CD4-positive, alpha-beta memory T cell (primary cell): ENCODE data around the gene ZNF506. TPM values are rescaled to one million over a fixed set of nuclear protein-coding genes. Genes with fewer than 3 reads are reported as not detected.
"Not testable (repeated sequence)": the region's sequence is repeated elsewhere in the genome, so short reads cannot be mapped to it uniquely, and the experiment has no call there.

Experiments used
- CTCF ChIA-PET: fragments of 350-600 bp; sonication (Branson Sonifier 250); formaldehyde crosslinking; loops from one replicate; lab custom pipeline; 2021; ENCODE audit warnings: inconsistent platforms; ENCODE audit not compliant: partially characterized antibody; lab: Charles Lee
- POLR2A ChIA-PET: fragments of 350-600 bp; sonication (Branson Sonifier 250); formaldehyde crosslinking; loops from one replicate; lab custom pipeline; 2021; ENCODE audit not compliant: partially characterized antibody; lab: Charles Lee
- DNase-seq, 5 donors: peaks; one replicate each; pipeline versions ENCODE4 v3.0.0 to v3.0.0-alpha.2; 2020 to 2022; ENCODE audit warnings: mixed read lengths in 1 of 5
- H3K27ac ChIP-seq: one replicate; pipeline ENCODE4 v1.7.0; 2013; ENCODE audit warnings: low read depth, low read length
- H3K27me3 ChIP-seq: 2 replicates; pipeline ENCODE4 v1.7.0; 2013; ENCODE audit warnings: mild to moderate bottlenecking, low read length, moderate library complexity; ENCODE audit not compliant: insufficient read depth
- H3K36me3 ChIP-seq: 2 replicates; pipeline ENCODE4 v1.7.0; 2013; ENCODE audit warnings: mild to moderate bottlenecking, low read length, moderate library complexity; ENCODE audit not compliant: insufficient read depth
- H3K4me1 ChIP-seq: 2 replicates; pipeline ENCODE4 v1.7.0; 2013; ENCODE audit warnings: mild to moderate bottlenecking, low read length, moderate library complexity; ENCODE audit not compliant: insufficient read depth
- H3K4me3 ChIP-seq, 2 donors: one replicate each; pipeline ENCODE4 v1.7.0; 2013; ENCODE audit warnings: low read length in 2 of 2, mild to moderate bottlenecking in 1 of 2
- H3K9me3 ChIP-seq, 2 donors: one replicate each; pipeline ENCODE4 v1.7.0; 2013; ENCODE audit warnings: low read length in 2 of 2, control low read depth in 1 of 2; ENCODE audit not compliant: control insufficient read depth in 1 of 2
- H3K27ac Mint-ChIP-seq, 7 donors: one replicate each; pipeline ENCODE4 v1.8.0; 2020 to 2021; ENCODE audit warnings: mixed read lengths in 7 of 7, mild to moderate bottlenecking in 6 of 7, inconsistent platforms in 3 of 7, moderate library complexity in 3 of 7
- H3K27me3 Mint-ChIP-seq, 2 donors: one replicate each; pipeline ENCODE4 v1.8.0; 2020 to 2021; ENCODE audit warnings: mixed read lengths in 2 of 2
- H3K36me3 Mint-ChIP-seq, 2 donors: one replicate each; pipeline ENCODE4 v1.8.0; 2020 to 2021; ENCODE audit warnings: mixed read lengths in 2 of 2, inconsistent platforms in 1 of 2, mild to moderate bottlenecking in 1 of 2
- H3K4me1 Mint-ChIP-seq, 4 donors: one replicate each; pipeline ENCODE4 v1.8.0; 2020 to 2021; ENCODE audit warnings: mixed read lengths in 4 of 4, mild to moderate bottlenecking in 1 of 4
- H3K4me3 Mint-ChIP-seq, 8 donors: one replicate each; pipeline ENCODE4 v1.8.0; 2020 to 2021; ENCODE audit warnings: mixed read lengths in 8 of 8, mild to moderate bottlenecking in 7 of 8, moderate library complexity in 6 of 8, inconsistent platforms in 3 of 8
- H3K9me3 Mint-ChIP-seq, 8 donors: one replicate each; pipeline ENCODE4 v1.8.0; 2020 to 2021; ENCODE audit warnings: mixed read lengths in 8 of 8, mild to moderate bottlenecking in 5 of 8, inconsistent platforms in 3 of 8, moderate library complexity in 1 of 8
- intact Hi-C: fragments of 100-400 bp; cut with micrococcal nuclease; formaldehyde crosslinking; loops from one replicate; pipeline ENCODE4 v1.15.1; 2023
- polyA plus RNA-seq, 2 donors: library from polyadenylated mRNA; unstranded; fragments of 300-500 nt; fragmentation: Illumina TruSeq; gene quantifications; one replicate each; pipeline ENCODE4 v1.2.3, GENCODE V29; 2021
- total RNA-seq, 2 experiments: library from RNA; stranded (reverse); gene quantifications; one replicate each; pipeline ENCODE4 v1.2.3, GENCODE V29; 2021

Gene ZNF506
- total and polyA plus RNA-seq, 4 experiments from 2014 or later: 9.6 to 80.5 (median 52.8) TPM

GRCh38 chr19:19788015-19788414 is 33.5 kb downstream of the ZNF506 start:
- Histone ChIP-seq H3K9me3 (peaks cover 0 to 4% of the 10 kb centered on the region in 2 donors), H3K4me3 (no peak overlapping the region), H3K4me1 (no peaks in the 10 kb centered on the region), H3K27ac (no peak overlapping the region), H3K27me3 (no peaks in the 10 kb centered on the region), H3K36me3 (peaks cover 31% of the 10 kb centered on the region)
- Mint-ChIP-seq H3K9me3 (peaks cover 0 to 2% (median 0%) of the 10 kb centered on the region in 8 donors), H3K27ac (peak overlapping the region in 1 of 7 donors; percentile 48), H3K4me1 (peaks cover 12 to 20% (median 13%) of the 10 kb centered on the region in 4 donors), H3K36me3 (peaks cover 55 to 57% of the 10 kb centered on the region in 2 donors), H3K4me3 (no peak overlapping the region), H3K27me3 (no peaks in the 10 kb centered on the region)
- DNase-seq: no peak
- CTCF ChIA-PET: interaction anchor here (0.6 kb wide), 1 partner anchor 21 kb away, joined by 3 read pairs; no protein-coding TSS in a partner anchor
- POLR2A ChIA-PET: interaction anchor here (1.3 to 2.3 kb wide), 2 partner anchors 12 kb away, joined by 6 to 15 read pairs; no protein-coding TSS in a partner anchor
- intact Hi-C loops: no loop called here

- Mint-ChIP-seq H3K4me1 (peaks cover 21 to 35% (median 25%) of the 10 kb centered on the region in 4 donors), H3K27ac (peak overlapping the region in 4 of 7 donors; percentile 29 to 94 (median 62)), H3K36me3 (peaks cover 53 to 58% of the 10 kb centered on the region in 2 donors)
- H3K27me3 ChIP-seq, H3K9me3 Mint-ChIP-seq, H3K4me3 ChIP-seq, intact Hi-C loops, H3K4me3 Mint-ChIP-seq, H3K4me1 ChIP-seq, DNase-seq, H3K27ac ChIP-seq, H3K27me3 Mint-ChIP-seq, H3K9me3 ChIP-seq: not testable (repeated sequence)
- ChIA-PET POLR2A (interaction anchor here (0.9 kb wide), 1 partner anchor 9 kb away, joined by 3 read pairs; no protein-coding TSS in a partner anchor), CTCF (interaction anchor here (1.2 kb wide), 1 partner anchor 36 kb away, joined by 3 read pairs; the partner anchor contains the start of gene ZNF506)
- H3K36me3 ChIP-seq: peaks cover 20% of the 10 kb centered on the region
These were observed 36.1 kb downstream of the ZNF506 start for GRCh38 chr19:19785476-19785875.

GRCh38 chr19:19782783-19783182 is 38.8 kb downstream of the ZNF506 start:
- H3K4me1 Mint-ChIP-seq: peaks cover 30 to 59% (median 42%) of the 10 kb centered on the region in 4 donors
- Histone ChIP-seq H3K9me3 (no peaks in the 10 kb centered on the region), H3K4me3 (no peak overlapping the region), H3K4me1 (peaks cover 12% of the 10 kb centered on the region), H3K27ac (no peak overlapping the region), H3K27me3 (no peaks in the 10 kb centered on the region), H3K36me3 (peaks cover 8% of the 10 kb centered on the region)
- no peak overlapping the region for H3K4me3 Mint-ChIP-seq
- intact Hi-C loops: no loop called here
- peak overlapping the region in 4 of 7 donors; percentile 14 to 71 (median 46) for H3K27ac Mint-ChIP-seq
- CTCF ChIA-PET: no interaction called here
- DNase-seq: no peak
- POLR2A ChIA-PET: no interaction called here
- peaks cover 37 to 47% of the 10 kb centered on the region in 2 donors for H3K36me3 Mint-ChIP-seq
- H3K27me3 Mint-ChIP-seq: no peaks in the 10 kb centered on the region
- H3K9me3 Mint-ChIP-seq: no peaks in the 10 kb centered on the region

GRCh38 chr19:19781791-19782190 is 39.8 kb downstream of the ZNF506 start:
- H3K27me3 Mint-ChIP-seq, H3K9me3 Mint-ChIP-seq, H3K9me3 ChIP-seq, intact Hi-C loops, CTCF ChIA-PET, H3K4me3 Mint-ChIP-seq, H3K36me3 ChIP-seq, H3K27ac ChIP-seq, H3K27me3 ChIP-seq, DNase-seq, H3K4me3 ChIP-seq, H3K27ac Mint-ChIP-seq: not testable (repeated sequence)
- POLR2A ChIA-PET: interaction anchor here (1.2 to 1.7 kb wide), 3 partner anchors 9 to 49 kb away, joined by 3 to 5 read pairs (median 5); partner anchors contain the start of genes ZNF14 and ZNF506
- H3K4me1 ChIP-seq: peaks cover 22% of the 10 kb centered on the region
- Mint-ChIP-seq H3K36me3 (peaks cover 32 to 41% of the 10 kb centered on the region in 2 donors), H3K4me1 (peaks cover 36 to 69% (median 51%) of the 10 kb centered on the region in 4 donors)

- no peaks in the 10 kb centered on the region for H3K27me3 ChIP-seq
- DNase-seq: no peak
- ChIA-PET CTCF (interaction anchor here (1.3 kb wide), 1 partner anchor 181 kb away, joined by 3 read pairs; no protein-coding TSS in a partner anchor), POLR2A (interaction anchor here (0.7 to 1.6 kb wide), 4 partner anchors 15 to 87 kb away, joined by 3 to 4 read pairs (median 4); partner anchors contain the start of genes ZNF253 and ZNF506)
- H3K36me3 ChIP-seq: no peaks in the 10 kb centered on the region
- Mint-ChIP-seq H3K36me3 (peaks cover 21 to 25% of the 10 kb centered on the region in 2 donors), H3K27ac (peak overlapping the region in 6 of 7 donors; percentile 0 to 85 (median 55)), H3K4me3 (peak overlapping the region in 7 of 8 donors; percentile 96 to 100 (median 98)), H3K27me3 (no peaks in the 10 kb centered on the region), H3K9me3 (no peaks in the 10 kb centered on the region), H3K4me1 (peaks cover 33 to 67% (median 49%) of the 10 kb centered on the region in 4 donors)
- no peak overlapping the region for H3K27ac ChIP-seq
- H3K9me3 ChIP-seq: no peaks in the 10 kb centered on the region
- H3K4me1 ChIP-seq: peaks cover 31% of the 10 kb centered on the region
- intact Hi-C loops: loop anchor here (5.0 kb wide), 1 partner anchor 179 kb away; no protein-coding TSS in a partner anchor
- no peak overlapping the region for H3K4me3 ChIP-seq
These were observed 42.9 kb downstream of the ZNF506 start for GRCh38 chr19:19778666-19779065.

- H3K4me3 Mint-ChIP-seq: peak overlapping the region; percentile 96 to 100 (median 98)
- Histone ChIP-seq H3K9me3 (no peaks in the 10 kb centered on the region), H3K27me3 (no peaks in the 10 kb centered on the region), H3K27ac (peak overlapping the region; percentile 70), H3K4me3 (no peak overlapping the region), H3K36me3 (no peaks in the 10 kb centered on the region), H3K4me1 (peaks cover 31% of the 10 kb centered on the region)
- DNase-seq: no peak
- H3K9me3 Mint-ChIP-seq: peaks cover 0 to 1% (median 0%) of the 10 kb centered on the region in 8 donors
- CTCF ChIA-PET: interaction anchor here (1.3 to 1.4 kb wide), 2 partner anchors 42 to 182 kb away, joined by 3 to 4 read pairs; no protein-coding TSS in a partner anchor
- peaks cover 30 to 63% (median 45%) of the 10 kb centered on the region in 4 donors for H3K4me1 Mint-ChIP-seq
- intact Hi-C loops: loop anchor here (5.0 kb wide), 1 partner anchor 180 kb away; no protein-coding TSS in a partner anchor
- peak overlapping the region in 5 of 7 donors; percentile 43 to 98 (median 98) for H3K27ac Mint-ChIP-seq
- POLR2A ChIA-PET: interaction anchor here (1.0 to 3.7 kb wide), 7 partner anchors 12 to 262 kb away, joined by 3 to 70 read pairs (median 14); partner anchors contain the start of genes NDUFA13, TSSK6, ZNF101 and ZNF253
- H3K36me3 Mint-ChIP-seq: peaks cover 17 to 22% of the 10 kb centered on the region in 2 donors
- H3K27me3 Mint-ChIP-seq: no peaks in the 10 kb centered on the region
These were observed 43.9 kb downstream of the ZNF506 start for GRCh38 chr19:19777692-19778091.
